CD4-positive, alpha-beta T cell (primary cell): ENCODE results near the gene KIF22. TPM values are rescaled to one million over a fixed set of nuclear protein-coding genes. Genes with fewer than 3 reads are reported as not detected.

Source experiments
- ATAC-seq: fragments of 200-7000 bp; cut with Tn5 transposase; one replicate; pipeline ENCODE4 v1.10.0; 2022; ENCODE audit warnings: mild to moderate bottlenecking; ENCODE audit not compliant: poor library complexity
- CTCF ChIA-PET: fragments of 350-600 bp; sonication (Branson Sonifier 250); formaldehyde crosslinking; loops from one replicate; lab custom pipeline; 2021; ENCODE audit warnings: antibody characterized with exemption, inconsistent platforms; lab: Charles Lee
- POLR2A ChIA-PET: fragments of 350-600 bp; sonication (Branson Sonifier 250); formaldehyde crosslinking; loops from one replicate; lab custom pipeline; 2021; ENCODE audit warnings: antibody characterized with exemption, inconsistent platforms; lab: Charles Lee
- DNase-seq, 14 experiments: peaks; one replicate each; pipeline ENCODE4 v3.0.0-alpha.2; 2013 to 2020; ENCODE audit warnings: mixed read lengths in 2 of 14
- H3K27ac ChIP-seq, 2 donors: one replicate each; pipeline versions ENCODE4 v1.5.1 to v1.7.0; 2013; ENCODE audit warnings: low read length in 2 of 2, low read depth in 1 of 2, mild to moderate bottlenecking in 1 of 2
- H3K27me3 ChIP-seq, 2 experiments: 1 replicate in 1 of 2; 2 replicates in 1 of 2; pipeline versions ENCODE4 v1.6.1 to v1.7.0; 2013; ENCODE audit warnings: low read length in 2 of 2, control low read depth in 1 of 2, mild to moderate bottlenecking in 1 of 2, moderate library complexity in 1 of 2; ENCODE audit not compliant: insufficient read depth in 2 of 2, control insufficient read depth in 1 of 2
- H3K36me3 ChIP-seq: one replicate; pipeline ENCODE4 v1.6.1; 2013; ENCODE audit warnings: low read length, control low read depth; ENCODE audit not compliant: insufficient read depth
- H3K4me1 ChIP-seq: one replicate; pipeline ENCODE4 v1.6.1; 2013; ENCODE audit warnings: low read length, control low read depth; ENCODE audit not compliant: insufficient read depth
- H3K4me3 ChIP-seq: one replicate; pipeline ENCODE4 v1.5.1; 2013; ENCODE audit warnings: mild to moderate bottlenecking, low read length, moderate library complexity
- H3K9me3 ChIP-seq, 2 experiments: 1 replicate in 1 of 2; 2 replicates in 1 of 2; pipeline versions ENCODE4 v1.6.1 to v1.7.0; 2013; ENCODE audit warnings: low read length in 2 of 2, mild to moderate bottlenecking in 2 of 2, control low read depth in 1 of 2, moderate library complexity in 1 of 2; ENCODE audit not compliant: control insufficient read depth in 1 of 2, insufficient read depth in 1 of 2
- H3K27ac Mint-ChIP-seq: one replicate; pipeline ENCODE4 v1.8.0; 2020; ENCODE audit warnings: mixed read lengths
- H3K27me3 Mint-ChIP-seq: one replicate; pipeline ENCODE4 v1.8.0; 2021; ENCODE audit warnings: mixed read lengths
- H3K36me3 Mint-ChIP-seq: one replicate; pipeline ENCODE4 v1.8.0; 2021; ENCODE audit warnings: low read depth, mixed read lengths
- H3K4me1 Mint-ChIP-seq: one replicate; pipeline ENCODE4 v1.8.0; 2021; ENCODE audit warnings: low read depth, mixed read lengths
- H3K4me3 Mint-ChIP-seq: one replicate; pipeline ENCODE4 v1.8.0; 2020; ENCODE audit warnings: mild to moderate bottlenecking, mixed read lengths
- H3K9me3 Mint-ChIP-seq: one replicate; pipeline ENCODE4 v1.8.0; 2020; ENCODE audit warnings: mixed read lengths
- intact Hi-C, 2 experiments: fragments of 100-400 bp; cut with DNase I in 1 of 2; cut with micrococcal nuclease in 1 of 2; formaldehyde crosslinking; loops; one replicate each; pipeline versions ENCODE4 v1.15.1 to v1.9.0; 2023 to 2025; cut with DNase I, micrococcal nuclease
- total RNA-seq, 174 experiments: library from RNA in 2 of 174; stranded (reverse) in 2 of 174; gene quantifications; one replicate each; pipeline ENCODE4 v1.2.3 and lab custom pipeline; 2021 to 2026
- TF ChIP-seq, protein P1 (sequence below): fragments of 200-600 bp; IDR thresholded peaks from one replicate; pipeline ENCODE4 v1.8.0; 2022; ENCODE audit warnings: antibody characterized with exemption, mild to moderate bottlenecking

Gene KIF22
- total RNA-seq, 2 experiments from 2014 or later, result 99.0 to 101 TPM

DNA sequence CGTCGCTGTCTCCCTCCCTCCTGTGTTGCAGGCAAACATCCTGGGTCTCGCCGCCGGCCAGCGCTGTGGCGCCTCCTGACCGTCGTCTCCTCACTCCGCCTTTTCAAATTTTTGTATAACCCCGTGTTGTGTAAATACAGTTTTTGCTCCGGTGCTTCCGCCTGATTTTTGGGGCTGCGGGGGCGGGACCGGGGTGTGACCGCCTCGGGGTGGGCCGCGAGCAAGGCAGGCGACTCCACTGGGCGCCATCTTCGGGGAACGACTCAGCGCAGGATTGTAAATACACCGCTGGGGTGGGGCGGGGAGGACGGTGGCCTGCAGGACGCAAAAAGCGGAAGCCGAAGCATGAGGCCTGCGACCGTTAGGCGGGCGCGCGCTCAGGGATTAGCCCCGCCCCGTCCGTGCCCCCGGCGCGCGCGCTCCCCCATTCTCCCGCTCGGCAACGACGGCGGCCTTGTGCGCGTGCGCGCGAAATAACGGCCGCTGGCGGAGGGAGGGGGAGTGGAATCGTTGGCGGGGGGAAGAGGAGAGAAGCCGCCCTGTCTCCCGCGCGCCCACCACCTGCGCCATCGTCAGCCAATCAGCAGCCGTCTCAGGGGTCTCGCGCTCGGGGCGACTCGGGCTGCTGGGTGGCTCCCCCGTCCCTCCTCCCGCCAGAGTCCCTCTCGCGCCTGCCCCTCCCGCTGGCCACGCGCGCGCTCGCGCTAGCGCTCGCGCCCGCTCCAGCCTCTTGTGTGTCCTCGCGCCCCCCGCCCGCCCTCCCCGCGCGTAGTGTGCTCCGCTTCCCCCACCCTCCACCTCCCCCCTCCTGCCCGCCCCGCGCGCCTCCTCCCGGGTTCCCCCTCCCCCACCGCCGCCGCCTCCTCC lies 14.9 kb downstream of the KIF22 start:
- no peaks in the 10 kb centered on the region for H3K9me3 Mint-ChIP-seq
- peak; percentile 63 for ATAC-seq
- H3K36me3 Mint-ChIP-seq, result peaks cover 71% of the 10 kb centered on the region

DNA sequence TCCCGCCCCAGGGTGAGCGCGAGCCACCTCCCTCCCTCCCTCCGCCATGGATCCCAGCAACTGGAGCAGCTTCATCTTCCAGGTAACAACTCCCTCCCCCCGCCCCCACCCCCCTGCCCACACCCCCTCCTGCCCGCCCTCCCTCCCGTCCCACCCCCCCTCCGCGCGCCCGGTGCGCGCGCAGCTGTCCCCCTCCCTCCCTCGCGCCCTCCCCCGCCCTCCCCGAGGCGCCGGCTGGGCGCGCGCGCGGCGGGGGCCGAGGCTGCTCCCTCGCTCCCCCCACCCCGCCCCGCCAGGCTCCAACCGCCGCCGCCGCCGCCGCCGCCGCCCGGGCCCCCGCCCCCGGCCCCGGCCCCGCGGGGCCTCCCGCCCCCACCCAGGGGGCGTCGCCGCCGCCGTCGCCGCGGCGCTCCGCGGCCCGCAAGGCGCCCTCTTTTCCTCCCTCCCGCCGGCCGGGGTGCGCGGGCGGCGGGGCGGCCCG lies 15.6 kb downstream of the KIF22 start, which contains the start of gene MAZ:
TSS of gene MAZ (plus strand) at position 431 of the 481 bp plus-strand sequence. CDS start 173 bp downstream, outside the sequence.
- POLR2A ChIA-PET, result interaction anchor here (0.9 to 11.3 kb wide), 12 partner anchors 11 to 378 kb away, joined by 3 to 217 read pairs (median 16); partner anchors contain the start of genes ALDOA, C16orf54, CDIPT and CORO1A
- Histone ChIP-seq H3K4me1 (peaks cover 58% of the 10 kb centered on the region), H3K27me3 (no peaks in the 10 kb centered on the region), H3K9me3 (no peaks in the 10 kb centered on the region), H3K36me3 (peaks cover 37% of the 10 kb centered on the region), H3K4me3 (peak within 1 kb of the TSS; percentile 94), H3K27ac (peak within 1 kb of the TSS; percentile 92 to 96)
- Mint-ChIP-seq H3K9me3 (no peaks in the 10 kb centered on the region), H3K27ac (peak within 1 kb of the TSS; percentile 98), H3K27me3 (no peaks in the 10 kb centered on the region), H3K4me1 (peaks cover 52% of the 10 kb centered on the region), H3K4me3 (peak within 1 kb of the TSS; percentile 100), H3K36me3 (peaks cover 71% of the 10 kb centered on the region)
- no peak for ATAC-seq
- DNase-seq, result peak in 7 of 14 experiments; percentile 71 to 93 (median 79)
- TF ChIP-seq, protein P1, sequence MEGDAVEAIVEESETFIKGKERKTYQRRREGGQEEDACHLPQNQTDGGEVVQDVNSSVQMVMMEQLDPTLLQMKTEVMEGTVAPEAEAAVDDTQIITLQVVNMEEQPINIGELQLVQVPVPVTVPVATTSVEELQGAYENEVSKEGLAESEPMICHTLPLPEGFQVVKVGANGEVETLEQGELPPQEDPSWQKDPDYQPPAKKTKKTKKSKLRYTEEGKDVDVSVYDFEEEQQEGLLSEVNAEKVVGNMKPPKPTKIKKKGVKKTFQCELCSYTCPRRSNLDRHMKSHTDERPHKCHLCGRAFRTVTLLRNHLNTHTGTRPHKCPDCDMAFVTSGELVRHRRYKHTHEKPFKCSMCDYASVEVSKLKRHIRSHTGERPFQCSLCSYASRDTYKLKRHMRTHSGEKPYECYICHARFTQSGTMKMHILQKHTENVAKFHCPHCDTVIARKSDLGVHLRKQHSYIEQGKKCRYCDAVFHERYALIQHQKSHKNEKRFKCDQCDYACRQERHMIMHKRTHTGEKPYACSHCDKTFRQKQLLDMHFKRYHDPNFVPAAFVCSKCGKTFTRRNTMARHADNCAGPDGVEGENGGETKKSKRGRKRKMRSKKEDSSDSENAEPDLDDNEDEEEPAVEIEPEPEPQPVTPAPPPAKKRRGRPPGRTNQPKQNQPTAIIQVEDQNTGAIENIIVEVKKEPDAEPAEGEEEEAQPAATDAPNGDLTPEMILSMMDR, result no peak
- intact Hi-C loops, result loop anchor here (2.0 to 5.0 kb wide), 6 partner anchors 21 to 261 kb away; partner anchors contain the start of genes ALDOA (in 1 of the 2), HIRIP3 (in 1 of the 2), INO80E (in 1 of the 2) and TAOK2 (in 1 of the 2)
- CTCF ChIA-PET, result interaction anchor here (0.5 to 3.4 kb wide), 2 partner anchors 11 to 54 kb away, joined by 3 to 75 read pairs; partner anchors contain the start of gene PAGR1

More for the DNA sequence above, 14.9 kb downstream of the KIF22 start:
- peaks cover 41% of the 10 kb centered on the region for H3K36me3 ChIP-seq
- H3K4me1 Mint-ChIP-seq, result peaks cover 46% of the 10 kb centered on the region
- intact Hi-C loops, result loop anchor here (1.0 to 5.0 kb wide), 9 partner anchors 11 to 262 kb away; partner anchors contain the start of genes CDIPT (in 2 of the 2), ALDOA (in 1 of the 2), HIRIP3 (in 1 of the 2) and INO80E (in 1 of the 2)
- TF ChIP-seq, protein P1, result no peak
- ChIA-PET POLR2A (interaction anchor here (0.9 to 11.3 kb wide), 16 partner anchors 12 to 378 kb away, joined by 3 to 217 read pairs (median 14); partner anchors contain the start of genes ALDOA, C16orf54, CDIPT and CORO1A), CTCF (interaction anchor here (1.9 to 3.4 kb wide), 3 partner anchors 10 to 15 kb away, joined by 10 to 75 read pairs (median 24); partner anchors contain the start of genes KIF22 and PAGR1)
- H3K27me3 Mint-ChIP-seq, result no peaks in the 10 kb centered on the region
- peak overlapping the region; percentile 94 for H3K4me3 ChIP-seq
- H3K4me3 Mint-ChIP-seq, result peak overlapping the region; percentile 100
- no peaks in the 10 kb centered on the region for H3K27me3 ChIP-seq
- H3K9me3 ChIP-seq, result no peaks in the 10 kb centered on the region
- H3K27ac ChIP-seq, result peak overlapping the region; percentile 92 to 96
- peak; percentile 95 to 99 (median 98) for DNase-seq
- H3K4me1 ChIP-seq, result peaks cover 51% of the 10 kb centered on the region
- H3K27ac Mint-ChIP-seq, result peak overlapping the region; percentile 96
